OCI-LY7 (cell line): ENCODE results near the gene RNF125. TPM values are rescaled to one million over a fixed set of nuclear protein-coding genes. Genes with fewer than 3 reads are reported as not detected.

Source experiments
- BruUV-seq: library from RNA; stranded (reverse); fragments of 400-500 nt; replicated peaks from 2 replicates; lab custom pipeline; 2021; lab: Mats Ljungman, UMichigan
- CTCF ChIA-PET: fragments of 300-600 bp; sonication (Branson Sonifier 250); formaldehyde crosslinking; loops from one replicate; lab custom pipeline; 2022; ENCODE audit warnings: antibody characterized with exemption; ENCODE audit not compliant: unreplicated experiment; lab: Charles Lee
- POLR2A ChIA-PET: fragments of 300-600 bp; sonication (Branson Sonifier 250); formaldehyde crosslinking; loops from one replicate; lab custom pipeline; 2022; ENCODE audit warnings: antibody characterized with exemption; lab: Charles Lee
- DNase-seq: peaks from one replicate; pipeline ENCODE4 v3.0.0-alpha.2; 2015; ENCODE audit warnings: low spot score
- H2AFZ ChIP-seq: fragments of 200-600 bp; sonication (generic), shearing (Covaris generic); 2 replicates; pipeline ENCODE4 v1.6.1; 2014; ENCODE audit warnings: mild to moderate bottlenecking, antibody characterized with exemption, low read length, moderate library complexity
- H3K27ac ChIP-seq: fragments of 200-600 bp; sonication (generic); 2 replicates; pipeline ENCODE4 v1.5.1; 2014; ENCODE audit warnings: mixed run types, low read depth, mild to moderate bottlenecking, moderate library complexity, low read length, inconsistent platforms; ENCODE audit not compliant: poor library complexity, severe bottlenecking
- H3K36me3 ChIP-seq: fragments of 200-600 bp; sonication (generic); 2 replicates; pipeline ENCODE4 v1.6.1; 2014; ENCODE audit warnings: mild to moderate bottlenecking, antibody characterized with exemption, low read length, moderate library complexity, mixed read lengths; ENCODE audit not compliant: insufficient read depth
- H3K4me1 ChIP-seq: fragments of 200-600 bp; sonication (generic); 2 replicates; pipeline ENCODE4 v1.5.1; 2014; ENCODE audit warnings: mild to moderate bottlenecking, low read length; ENCODE audit not compliant: insufficient read depth, poor library complexity, severe bottlenecking
- H3K4me2 ChIP-seq: fragments of 200-600 bp; sonication (generic); 2 replicates; pipeline ENCODE4 v1.6.1; 2014; ENCODE audit warnings: mild to moderate bottlenecking, low read length
- H3K4me3 ChIP-seq: fragments of 200-600 bp; sonication (generic); 2 replicates; pipeline ENCODE4 v1.5.1; 2014; ENCODE audit warnings: mild to moderate bottlenecking, low read depth, low read length; ENCODE audit not compliant: poor library complexity, severe bottlenecking
- H3K79me2 ChIP-seq: fragments of 200-600 bp; sonication (generic); 2 replicates; pipeline ENCODE4 v1.6.1; 2016; ENCODE audit warnings: low read depth, mild to moderate bottlenecking, low read length, moderate library complexity, mixed read lengths; ENCODE audit not compliant: insufficient read depth
- H3K9me2 ChIP-seq: fragments of 200-600 bp; sonication (generic); 2 replicates; pipeline ENCODE4 v1.6.1; 2016; ENCODE audit warnings: mild to moderate bottlenecking, low read length, mixed read lengths; ENCODE audit not compliant: insufficient read depth
- H3K9me3 ChIP-seq: fragments of 200-600 bp; sonication (generic); 2 replicates; pipeline ENCODE4 v1.6.1; 2014; ENCODE audit warnings: mild to moderate bottlenecking, mixed run types, low read length, mixed read lengths
- H4K20me1 ChIP-seq: fragments of 200-600 bp; sonication (generic); 2 replicates; pipeline ENCODE4 v1.6.1; 2014; ENCODE audit warnings: mild to moderate bottlenecking, antibody characterized with exemption, low read length, moderate library complexity, mixed read lengths; ENCODE audit not compliant: insufficient read depth
- CTCF ChIP-seq: fragments of 200-600 bp; sonication (generic); conservative IDR thresholded peaks from 2 replicates; pipeline ENCODE4 v1.5.1; 2014; ENCODE audit warnings: mild to moderate bottlenecking, antibody characterized with exemption, low read length, moderate library complexity, mixed read lengths
- EZH2phosphoT487 ChIP-seq: fragments of 200-600 bp; sonication (generic); IDR thresholded peaks from 2 replicates; pipeline ENCODE4 v1.6.1; 2018; ENCODE audit warnings: low read depth, borderline replicate concordance, mild to moderate bottlenecking, mixed run types, antibody characterized with exemption, low read length, moderate library complexity, mixed read lengths
- intact Hi-C: fragments of 100-400 bp; cut with micrococcal nuclease; formaldehyde crosslinking; loops from one replicate; pipeline ENCODE4 v1.10.0; 2022; ENCODE audit not compliant: unreplicated experiment
- total RNA-seq, 2 experiments: library from RNA; depleted of rRNA in 1 of 2; stranded (reverse); fragments of >200 nt in 1 of 2; shearing (Covaris generic) in 1 of 2; gene quantifications; 2 replicates each; pipeline ENCODE4 v1.2.3, GENCODE V29; 2014 to 2022

Gene RNF125
- total RNA-seq, 2 experiments from 2014 or later, result 1.2 to 3.2 TPM

GRCh38 chr18:31983020-31983419 is 35.6 kb upstream of the RNF125 start:
- Histone ChIP-seq H3K9me3 (no peaks in the 10 kb centered on the region), H3K4me1 (no peaks in the 10 kb centered on the region), H3K27ac (no peak overlapping the region), H2AFZ (no peak overlapping the region), H3K4me2 (no peak overlapping the region), H3K79me2 (no peaks in the 10 kb centered on the region), H3K9me2 (no peaks in the 10 kb centered on the region), H4K20me1 (no peaks in the 10 kb centered on the region), H3K4me3 (no peak overlapping the region), H3K36me3 (no peaks in the 10 kb centered on the region)
- CTCF ChIA-PET, result no interaction called here
- intact Hi-C loops, result no loop called here
- no TSS peak for BruUV-seq
- no peak for DNase-seq
- TF ChIP-seq EZH2phosphoT487 (no peak), CTCF (no peak)
- POLR2A ChIA-PET, result no interaction called here

GRCh38 chr18:31983976-31984375 is 34.6 kb upstream of the RNF125 start:
- no peak overlapping the region for H3K27ac ChIP-seq
- ChIA-PET POLR2A (no interaction called here), CTCF (no interaction called here)
- TF ChIP-seq EZH2phosphoT487 (no peak), CTCF (no peak)
- no peaks in the 10 kb centered on the region for H3K36me3 ChIP-seq
- no peaks in the 10 kb centered on the region for H3K79me2 ChIP-seq
- no peaks in the 10 kb centered on the region for H3K4me1 ChIP-seq
- BruUV-seq, result no TSS peak
- DNase-seq, result no peak
- no peak overlapping the region for H3K4me2 ChIP-seq
- intact Hi-C loops, result no loop called here
- no peak overlapping the region for H2AFZ ChIP-seq
- H3K4me3 ChIP-seq, result no peak overlapping the region
- no peaks in the 10 kb centered on the region for H4K20me1 ChIP-seq
- no peaks in the 10 kb centered on the region for H3K9me2 ChIP-seq
- H3K9me3 ChIP-seq, result no peaks in the 10 kb centered on the region

GRCh38 chr18:31990823-31991222 is 27.8 kb upstream of the RNF125 start:
- H3K9me3 ChIP-seq, result no peaks in the 10 kb centered on the region
- ChIA-PET CTCF (no interaction called here), POLR2A (no interaction called here)
- no peaks in the 10 kb centered on the region for H3K4me1 ChIP-seq
- H3K36me3 ChIP-seq, result no peaks in the 10 kb centered on the region
- no TSS peak for BruUV-seq
- no peaks in the 10 kb centered on the region for H4K20me1 ChIP-seq
- H3K79me2 ChIP-seq, result no peaks in the 10 kb centered on the region
- no peak overlapping the region for H3K4me2 ChIP-seq
- H3K27ac ChIP-seq, result no peak overlapping the region
- DNase-seq, result peak; percentile 1
- H3K9me2 ChIP-seq, result no peaks in the 10 kb centered on the region
- no peak overlapping the region for H3K4me3 ChIP-seq
- intact Hi-C loops, result no loop called here
- TF ChIP-seq EZH2phosphoT487 (no peak), CTCF (no peak)
- H2AFZ ChIP-seq, result no peak overlapping the region
